Hepatic stellate cell (primary cell): Measurements from ENCODE around the gene GEMIN7.
A peak's percentile ranks its signal among the peaks of the same experiment; 100 is the strongest.
"Not testable (repeated sequence)": the region's sequence is repeated elsewhere in the genome, so short reads cannot be mapped to it uniquely, and the experiment has no call there.

Experiments
- DNase-seq: peaks from one replicate; pipeline ENCODE4 v3.0.0; 2011; ENCODE audit warnings: low spot score

GEMIN7 gene

GRCh38 chr19:45104658-45105349 lies 25.7 kb downstream of the GEMIN7 start:
- DNase-seq = no peak

DNA sequence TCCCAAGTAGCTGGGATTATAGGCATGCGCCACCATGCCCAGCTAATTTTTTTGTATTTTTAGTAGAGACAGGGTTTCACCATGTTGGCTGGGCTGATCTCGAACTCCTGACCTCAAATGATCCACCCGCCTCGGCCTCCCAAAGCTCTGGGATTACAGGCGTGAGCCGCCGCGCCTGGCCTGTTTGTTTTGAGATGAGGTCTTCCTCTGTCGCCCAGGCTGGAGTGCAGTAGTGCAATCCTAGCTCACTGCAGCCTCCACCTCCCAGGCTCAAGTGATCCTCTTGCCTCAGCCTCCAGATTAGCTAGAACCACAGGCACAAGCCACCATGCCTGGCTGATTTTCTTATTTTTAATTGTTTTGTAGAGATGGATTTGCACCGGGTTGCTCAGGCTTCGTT lies 27.3 kb downstream of the GEMIN7 start:
- not testable (repeated sequence) for DNase-seq

GRCh38 chr19:45107621-45108150 lies 28.6 kb downstream of the GEMIN7 start:
- DNase-seq = no peak

DNA sequence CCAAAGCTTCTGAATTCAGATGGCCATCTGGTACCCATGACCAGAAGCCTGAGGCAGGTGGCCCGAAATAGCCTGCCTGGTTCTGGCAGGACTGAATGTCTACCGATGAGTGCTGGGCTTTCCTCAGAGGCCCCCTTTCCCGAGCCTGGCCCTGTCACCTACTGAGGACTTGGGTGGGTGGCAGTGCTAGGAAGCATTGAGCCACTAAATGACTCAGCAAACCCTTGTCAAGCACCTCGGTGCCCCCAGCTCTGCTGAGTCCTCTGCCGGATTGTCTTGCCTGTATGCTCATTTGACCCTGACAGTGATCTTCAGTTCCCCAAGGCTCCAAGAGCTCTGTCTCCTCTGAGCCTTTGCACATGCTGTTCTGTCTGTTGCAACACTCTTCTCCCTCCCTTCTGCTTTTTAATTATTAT lies 31.8 kb downstream of the GEMIN7 start:
- DNase-seq = no peak

GRCh38 chr19:45112111-45112827 lies 33.2 kb downstream of the GEMIN7 start:
- DNase-seq = no peak

- no peak for DNase-seq
Measured at GRCh38 chr19:45113628-45114027, 34.6 kb downstream of the GEMIN7 start.

DNA sequence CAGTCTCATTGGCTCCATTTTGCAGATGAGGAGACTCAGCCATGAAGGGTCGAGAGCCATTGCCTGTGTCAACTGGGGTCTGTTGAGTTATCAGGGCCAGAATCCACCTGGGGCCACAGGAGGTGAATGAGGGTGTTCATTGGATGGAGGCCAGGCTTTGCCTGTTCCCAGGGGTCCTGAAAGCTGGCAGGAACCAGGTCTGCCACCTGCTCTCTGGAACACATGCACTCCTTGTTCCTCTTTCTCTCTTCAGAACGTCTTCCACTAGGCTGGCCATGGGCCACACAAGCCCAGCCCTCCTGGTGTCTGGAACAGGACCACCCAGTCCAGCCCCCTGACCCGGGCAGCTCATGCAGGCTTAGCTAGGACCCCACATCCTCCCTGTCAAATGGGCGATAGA lies 35.1 kb downstream of the GEMIN7 start:
- DNase-seq = no peak

GRCh38 chr19:45115809-45116615 lies 37.0 kb downstream of the GEMIN7 start:
- no peak for DNase-seq

- DNase-seq = no peak
Measured at GRCh38 chr19:45117167-45117594, 38.1 kb downstream of the GEMIN7 start.

GRCh38 chr19:45117671-45118070 lies 38.6 kb downstream of the GEMIN7 start:
- DNase-seq = no peak

DNA sequence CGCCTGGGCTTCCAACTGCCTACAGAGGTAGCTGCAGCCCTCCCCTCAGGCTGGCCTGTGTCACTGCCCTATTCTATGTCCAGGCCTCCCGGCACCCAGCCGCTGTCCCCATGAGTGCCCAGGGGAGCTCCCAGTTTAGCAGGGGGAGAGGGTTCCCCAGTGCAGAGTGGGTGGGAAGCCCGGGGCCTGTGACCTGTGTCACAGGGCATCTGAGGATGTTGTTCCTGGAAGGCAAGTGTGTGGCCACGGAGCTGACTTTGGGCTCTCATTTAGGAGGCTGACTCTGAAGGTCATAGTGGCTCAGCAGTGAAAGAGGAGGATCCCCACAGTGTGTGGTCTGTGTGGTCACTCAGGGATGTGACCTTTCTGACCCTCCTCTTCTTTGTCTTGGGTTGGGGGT lies 39.0 kb downstream of the GEMIN7 start:
- no peak for DNase-seq

- not testable (repeated sequence) for DNase-seq
Measured at GRCh38 chr19:45118591-45119355, 39.7 kb downstream of the GEMIN7 start.

GRCh38 chr19:45119582-45119981 lies 40.5 kb downstream of the GEMIN7 start:
- DNase-seq = no peak

GRCh38 chr19:45121827-45122345 lies 42.8 kb downstream of the GEMIN7 start:
- DNase-seq = no peak

GRCh38 chr19:45122832-45123231 lies 43.8 kb downstream of the GEMIN7 start:
- DNase-seq = no peak

DNA sequence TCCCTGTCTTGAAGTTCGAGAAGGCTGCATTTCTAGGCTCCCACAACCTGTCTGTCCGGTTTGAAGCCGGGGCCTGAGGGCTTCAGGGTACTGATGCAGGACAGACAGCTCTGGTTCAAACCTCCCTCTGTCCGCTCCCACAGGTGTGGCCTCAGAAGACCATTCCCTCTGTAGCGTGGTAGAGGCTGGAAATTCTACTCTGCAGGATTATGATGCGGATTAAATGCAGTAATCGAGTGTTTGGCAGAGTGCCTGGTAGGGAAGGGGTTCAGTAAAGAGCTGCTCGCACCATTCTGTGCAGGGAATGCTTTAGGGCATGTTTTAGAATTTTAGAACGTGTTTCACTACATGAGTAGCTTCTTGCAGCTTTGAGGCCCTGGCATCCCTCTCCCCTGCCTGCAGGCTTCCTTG lies 44.4 kb downstream of the GEMIN7 start:
- no peak for DNase-seq

DNA sequence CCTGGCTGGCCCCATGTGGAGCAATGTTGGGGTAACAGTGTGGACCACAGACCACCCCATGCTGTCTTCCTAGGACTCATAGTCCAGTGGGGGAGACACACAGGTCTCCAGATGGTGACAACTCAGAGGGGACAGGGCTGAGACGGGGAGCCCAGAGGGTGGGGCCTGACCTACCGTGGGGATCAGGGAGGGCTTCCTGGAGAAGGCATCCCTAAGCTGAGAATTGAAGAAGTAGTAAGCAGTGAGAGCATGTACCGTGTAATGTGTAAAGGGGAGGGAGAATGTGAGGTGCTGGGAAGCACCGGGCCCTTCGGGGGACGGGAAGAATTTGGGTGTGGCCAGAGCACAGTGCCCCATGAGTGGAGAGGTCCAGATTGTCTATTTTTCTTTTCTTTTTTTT lies 45.0 kb downstream of the GEMIN7 start:
- no peak for DNase-seq

- no peak for DNase-seq
Measured at GRCh38 chr19:45125360-45125759, 46.3 kb downstream of the GEMIN7 start.

DNA sequence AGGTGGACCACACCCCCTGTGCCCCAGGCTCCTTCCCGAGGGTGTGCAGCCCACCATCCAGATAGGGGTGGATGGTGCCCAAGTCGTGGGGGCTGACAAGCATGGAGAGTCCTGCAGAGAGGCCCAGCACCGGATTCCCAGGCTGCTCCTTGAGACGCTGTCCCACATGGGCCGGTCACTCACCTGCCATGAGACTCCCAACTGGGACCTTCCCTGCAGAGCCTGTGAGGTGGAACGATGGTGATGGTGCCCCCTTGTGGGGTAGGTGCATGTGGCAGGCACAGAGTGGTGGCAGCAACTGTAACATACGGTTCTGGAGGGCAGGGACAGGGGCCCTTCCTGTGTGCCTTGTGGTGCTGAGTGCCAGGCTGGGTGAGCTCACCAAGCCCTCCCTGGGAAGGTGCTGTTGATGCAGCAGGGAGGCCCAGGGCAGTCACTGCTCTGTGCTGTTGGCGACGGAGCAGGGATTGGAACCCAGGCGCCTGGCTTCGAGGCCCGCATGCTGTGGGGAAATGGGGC lies 47.0 kb downstream of the GEMIN7 start:
- peak; percentile 67 for DNase-seq

DNA sequence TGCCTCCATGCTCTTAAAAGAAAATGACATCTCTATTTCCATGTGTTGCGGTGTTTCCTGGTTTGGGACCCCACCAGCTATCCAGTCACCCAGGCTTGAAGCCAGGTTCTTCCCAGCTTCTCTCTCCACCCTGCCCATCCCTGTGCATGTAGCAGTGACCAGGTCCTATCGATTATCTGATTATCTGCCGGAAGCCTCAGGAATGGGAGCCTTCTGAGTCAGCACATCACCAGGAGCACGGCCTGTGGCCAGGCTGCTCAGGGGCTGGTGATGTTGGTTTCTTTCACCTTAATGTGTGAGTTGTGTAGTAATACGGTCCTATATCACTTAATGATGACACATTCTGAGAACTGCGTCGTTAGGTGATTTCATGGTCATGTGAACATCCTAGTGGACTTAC lies 47.6 kb downstream of the GEMIN7 start:
- no peak for DNase-seq

GRCh38 chr19:45128146-45128545 lies 49.1 kb downstream of the GEMIN7 start:
- DNase-seq = no peak
